DOHH2 (cell line): ENCODE results near the gene PTPN14.

Source experiments
- EZH2phosphoT487 ChIP-seq: fragments of 200-600 bp; sonication (generic); IDR thresholded peaks from 2 replicates; pipeline ENCODE4 v1.6.1; 2017; ENCODE audit warnings: borderline replicate concordance, mild to moderate bottlenecking, antibody characterized with exemption, low read length, moderate library complexity, mixed read lengths
- TF ChIP-seq, protein P1 (sequence below): fragments of 200-600 bp; sonication (generic); IDR thresholded peaks from one replicate; pipeline ENCODE4 v1.5.1; 2014; ENCODE audit warnings: antibody characterized with exemption, mild to moderate bottlenecking, low read depth, low read length; ENCODE audit not compliant: poor library complexity, severe bottlenecking

DNA sequence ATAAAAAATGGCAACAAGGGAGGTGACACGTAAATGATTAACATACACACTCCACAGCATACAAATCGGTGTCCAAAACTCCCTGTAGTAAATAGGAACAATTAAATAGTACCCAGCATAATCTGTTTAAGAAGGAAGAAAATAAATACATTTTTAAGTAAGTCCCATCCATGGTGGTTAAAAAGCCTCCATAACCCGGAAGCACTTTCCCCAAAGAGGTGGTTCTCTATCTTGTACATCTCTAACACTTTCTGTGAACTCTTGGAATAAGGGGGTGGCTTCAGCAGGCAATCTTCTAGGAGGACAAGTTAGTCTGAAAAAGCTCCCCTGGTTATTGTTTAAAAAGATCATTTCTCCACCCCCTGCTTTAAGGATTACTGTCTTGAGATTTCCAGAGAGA, 76.9 kb downstream of the PTPN14 start:
- TF ChIP-seq, protein P1, sequence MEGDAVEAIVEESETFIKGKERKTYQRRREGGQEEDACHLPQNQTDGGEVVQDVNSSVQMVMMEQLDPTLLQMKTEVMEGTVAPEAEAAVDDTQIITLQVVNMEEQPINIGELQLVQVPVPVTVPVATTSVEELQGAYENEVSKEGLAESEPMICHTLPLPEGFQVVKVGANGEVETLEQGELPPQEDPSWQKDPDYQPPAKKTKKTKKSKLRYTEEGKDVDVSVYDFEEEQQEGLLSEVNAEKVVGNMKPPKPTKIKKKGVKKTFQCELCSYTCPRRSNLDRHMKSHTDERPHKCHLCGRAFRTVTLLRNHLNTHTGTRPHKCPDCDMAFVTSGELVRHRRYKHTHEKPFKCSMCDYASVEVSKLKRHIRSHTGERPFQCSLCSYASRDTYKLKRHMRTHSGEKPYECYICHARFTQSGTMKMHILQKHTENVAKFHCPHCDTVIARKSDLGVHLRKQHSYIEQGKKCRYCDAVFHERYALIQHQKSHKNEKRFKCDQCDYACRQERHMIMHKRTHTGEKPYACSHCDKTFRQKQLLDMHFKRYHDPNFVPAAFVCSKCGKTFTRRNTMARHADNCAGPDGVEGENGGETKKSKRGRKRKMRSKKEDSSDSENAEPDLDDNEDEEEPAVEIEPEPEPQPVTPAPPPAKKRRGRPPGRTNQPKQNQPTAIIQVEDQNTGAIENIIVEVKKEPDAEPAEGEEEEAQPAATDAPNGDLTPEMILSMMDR = no peak
- no peak for TF ChIP-seq EZH2phosphoT487
